ENCODE results near the gene MTFP1. TPM values are rescaled to one million over a fixed set of nuclear protein-coding genes. Genes with fewer than 3 reads are reported as not detected.

The MTFP1 gene
- total and polyA plus RNA-seq, 4 donors = 6.8 to 20.2 (median 8.8) TPM

DNA sequence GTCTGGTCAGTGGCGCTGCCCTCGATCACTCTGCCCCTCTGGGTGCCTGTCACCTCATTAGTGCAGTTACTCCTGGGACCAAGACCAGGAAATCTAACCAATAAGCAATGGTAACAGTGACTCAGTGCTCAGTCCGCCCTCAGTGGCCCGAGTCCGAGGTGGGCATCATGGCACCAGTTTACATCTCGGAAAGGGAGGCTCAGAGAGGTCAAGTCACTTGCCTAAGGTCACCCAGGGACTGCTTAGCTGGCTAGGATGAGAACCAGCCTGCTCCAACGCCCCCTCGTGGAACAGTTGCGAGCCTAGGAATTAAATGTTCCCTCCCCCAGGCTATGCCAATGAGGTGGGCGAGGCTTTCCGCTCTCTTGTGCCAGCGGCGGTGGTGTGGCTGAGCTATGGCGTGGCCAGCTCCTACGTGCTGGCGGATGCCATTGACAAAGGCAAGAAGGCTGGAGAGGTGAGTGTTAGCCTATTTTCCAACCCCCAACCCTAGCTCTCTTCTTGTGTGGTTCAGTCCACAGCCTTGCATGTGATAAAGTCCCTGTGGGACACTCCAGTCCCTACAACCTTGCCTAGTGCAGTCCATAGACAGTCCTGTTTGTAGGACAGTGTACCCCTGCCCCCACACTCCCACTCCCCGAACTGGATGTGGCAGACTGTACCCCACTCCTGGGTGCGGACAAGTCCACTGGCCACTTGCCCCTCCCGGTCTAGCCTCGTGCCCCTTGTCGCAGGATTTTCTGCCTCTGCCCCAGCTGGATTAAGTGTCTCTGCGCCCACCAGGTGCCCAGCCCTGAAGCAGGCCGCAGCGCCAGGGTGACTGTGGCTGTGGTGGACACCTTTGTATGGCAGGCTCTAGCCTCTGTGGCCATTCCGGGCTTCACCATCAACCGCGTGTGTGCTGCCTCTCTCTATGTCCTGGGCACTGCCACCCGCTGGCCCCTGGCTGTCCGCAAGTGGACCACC lies 1.1 kb downstream of the MTFP1 start:
- Histone ChIP-seq H3K27me3 (ENCODE audit: control insufficient read depth in 4 of 4, insufficient read depth in 4 of 4, low read length in 3 of 4) (no peaks in the 10 kb centered on the region), H3K27ac (ENCODE audit: low read depth in 1 of 2, low read length in 2 of 2) (peak overlapping the region; percentile 81 to 85), H3K9me3 (ENCODE audit: control insufficient read depth in 4 of 4, low read length in 3 of 4) (no peaks in the 10 kb centered on the region), H3K36me3 (ENCODE audit: control insufficient read depth in 4 of 4, insufficient read depth in 3 of 4, low read depth in 1 of 4, low read length in 3 of 4) (peaks cover 0 to 5% (median 0%) of the 10 kb centered on the region in 4 donors), H3K4me1 (ENCODE audit: control insufficient read depth in 4 of 4, insufficient read depth in 4 of 4, low read length in 3 of 4) (peaks cover 4 to 48% (median 32%) of the 10 kb centered on the region in 4 donors), H3K9ac (ENCODE audit: low read depth in 1 of 2, low read length in 2 of 2) (peak overlapping the region; percentile 25 to 46), H3K4me3 (ENCODE audit: low read depth in 1 of 3, low read length in 3 of 3) (peak overlapping the region; percentile 55 to 64 (median 60))
- WGBS = 50% methylated on average over 29 of the region's 29 CpGs
- TF ChIP-seq, protein P1, sequence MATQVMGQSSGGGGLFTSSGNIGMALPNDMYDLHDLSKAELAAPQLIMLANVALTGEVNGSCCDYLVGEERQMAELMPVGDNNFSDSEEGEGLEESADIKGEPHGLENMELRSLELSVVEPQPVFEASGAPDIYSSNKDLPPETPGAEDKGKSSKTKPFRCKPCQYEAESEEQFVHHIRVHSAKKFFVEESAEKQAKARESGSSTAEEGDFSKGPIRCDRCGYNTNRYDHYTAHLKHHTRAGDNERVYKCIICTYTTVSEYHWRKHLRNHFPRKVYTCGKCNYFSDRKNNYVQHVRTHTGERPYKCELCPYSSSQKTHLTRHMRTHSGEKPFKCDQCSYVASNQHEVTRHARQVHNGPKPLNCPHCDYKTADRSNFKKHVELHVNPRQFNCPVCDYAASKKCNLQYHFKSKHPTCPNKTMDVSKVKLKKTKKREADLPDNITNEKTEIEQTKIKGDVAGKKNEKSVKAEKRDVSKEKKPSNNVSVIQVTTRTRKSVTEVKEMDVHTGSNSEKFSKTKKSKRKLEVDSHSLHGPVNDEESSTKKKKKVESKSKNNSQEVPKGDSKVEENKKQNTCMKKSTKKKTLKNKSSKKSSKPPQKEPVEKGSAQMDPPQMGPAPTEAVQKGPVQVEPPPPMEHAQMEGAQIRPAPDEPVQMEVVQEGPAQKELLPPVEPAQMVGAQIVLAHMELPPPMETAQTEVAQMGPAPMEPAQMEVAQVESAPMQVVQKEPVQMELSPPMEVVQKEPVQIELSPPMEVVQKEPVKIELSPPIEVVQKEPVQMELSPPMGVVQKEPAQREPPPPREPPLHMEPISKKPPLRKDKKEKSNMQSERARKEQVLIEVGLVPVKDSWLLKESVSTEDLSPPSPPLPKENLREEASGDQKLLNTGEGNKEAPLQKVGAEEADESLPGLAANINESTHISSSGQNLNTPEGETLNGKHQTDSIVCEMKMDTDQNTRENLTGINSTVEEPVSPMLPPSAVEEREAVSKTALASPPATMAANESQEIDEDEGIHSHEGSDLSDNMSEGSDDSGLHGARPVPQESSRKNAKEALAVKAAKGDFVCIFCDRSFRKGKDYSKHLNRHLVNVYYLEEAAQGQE (IDR thresholded peaks at IDR 0.05) = no peak
- TF ChIP-seq FOXA2 (IDR thresholded peaks at IDR 0.05) = no peak
- no peak for TF ChIP-seq GABPA (IDR thresholded peaks at IDR 0.05 in 1 of 2, conservative IDR thresholded peaks at IDR 0.05 in 1 of 2)
- TF ChIP-seq TAF1 (conservative IDR thresholded peaks at IDR 0.05) = no peak
- TF ChIP-seq HNF4G (IDR thresholded peaks at IDR 0.05) = no peak
- TF ChIP-seq, protein P2, sequence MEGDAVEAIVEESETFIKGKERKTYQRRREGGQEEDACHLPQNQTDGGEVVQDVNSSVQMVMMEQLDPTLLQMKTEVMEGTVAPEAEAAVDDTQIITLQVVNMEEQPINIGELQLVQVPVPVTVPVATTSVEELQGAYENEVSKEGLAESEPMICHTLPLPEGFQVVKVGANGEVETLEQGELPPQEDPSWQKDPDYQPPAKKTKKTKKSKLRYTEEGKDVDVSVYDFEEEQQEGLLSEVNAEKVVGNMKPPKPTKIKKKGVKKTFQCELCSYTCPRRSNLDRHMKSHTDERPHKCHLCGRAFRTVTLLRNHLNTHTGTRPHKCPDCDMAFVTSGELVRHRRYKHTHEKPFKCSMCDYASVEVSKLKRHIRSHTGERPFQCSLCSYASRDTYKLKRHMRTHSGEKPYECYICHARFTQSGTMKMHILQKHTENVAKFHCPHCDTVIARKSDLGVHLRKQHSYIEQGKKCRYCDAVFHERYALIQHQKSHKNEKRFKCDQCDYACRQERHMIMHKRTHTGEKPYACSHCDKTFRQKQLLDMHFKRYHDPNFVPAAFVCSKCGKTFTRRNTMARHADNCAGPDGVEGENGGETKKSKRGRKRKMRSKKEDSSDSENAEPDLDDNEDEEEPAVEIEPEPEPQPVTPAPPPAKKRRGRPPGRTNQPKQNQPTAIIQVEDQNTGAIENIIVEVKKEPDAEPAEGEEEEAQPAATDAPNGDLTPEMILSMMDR (IDR thresholded peaks at IDR 0.05; ENCODE audit: low read depth, low read length, missing input control) = peak; percentile 77
- no peak for TF ChIP-seq EGR1 (IDR thresholded peaks at IDR 0.05; ENCODE audit: low read depth in 2 of 2)
- TF ChIP-seq NR2F2 (IDR thresholded peaks at IDR 0.05) = peak; percentile 78
- TF ChIP-seq, protein P3, sequence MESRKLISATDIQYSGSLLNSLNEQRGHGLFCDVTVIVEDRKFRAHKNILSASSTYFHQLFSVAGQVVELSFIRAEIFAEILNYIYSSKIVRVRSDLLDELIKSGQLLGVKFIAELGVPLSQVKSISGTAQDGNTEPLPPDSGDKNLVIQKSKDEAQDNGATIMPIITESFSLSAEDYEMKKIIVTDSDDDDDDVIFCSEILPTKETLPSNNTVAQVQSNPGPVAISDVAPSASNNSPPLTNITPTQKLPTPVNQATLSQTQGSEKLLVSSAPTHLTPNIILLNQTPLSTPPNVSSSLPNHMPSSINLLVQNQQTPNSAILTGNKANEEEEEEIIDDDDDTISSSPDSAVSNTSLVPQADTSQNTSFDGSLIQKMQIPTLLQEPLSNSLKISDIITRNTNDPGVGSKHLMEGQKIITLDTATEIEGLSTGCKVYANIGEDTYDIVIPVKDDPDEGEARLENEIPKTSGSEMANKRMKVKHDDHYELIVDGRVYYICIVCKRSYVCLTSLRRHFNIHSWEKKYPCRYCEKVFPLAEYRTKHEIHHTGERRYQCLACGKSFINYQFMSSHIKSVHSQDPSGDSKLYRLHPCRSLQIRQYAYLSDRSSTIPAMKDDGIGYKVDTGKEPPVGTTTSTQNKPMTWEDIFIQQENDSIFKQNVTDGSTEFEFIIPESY (IDR thresholded peaks at IDR 0.05) = no peak
- TF ChIP-seq JUND (IDR thresholded peaks at IDR 0.05) = no peak
- TF ChIP-seq YY1 (IDR thresholded peaks at IDR 0.05) = no peak
- TF ChIP-seq SP1 (IDR thresholded peaks at IDR 0.05) = peak; percentile 44
- TF ChIP-seq RAD21 (IDR thresholded peaks at IDR 0.05) = peak; percentile 85 to 90
- TF ChIP-seq, protein P4, sequence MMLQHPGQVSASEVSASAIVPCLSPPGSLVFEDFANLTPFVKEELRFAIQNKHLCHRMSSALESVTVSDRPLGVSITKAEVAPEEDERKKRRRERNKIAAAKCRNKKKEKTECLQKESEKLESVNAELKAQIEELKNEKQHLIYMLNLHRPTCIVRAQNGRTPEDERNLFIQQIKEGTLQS (IDR thresholded peaks at IDR 0.05) = no peak
- no peak for TF ChIP-seq FOXA1 (IDR thresholded peaks at IDR 0.05)
- TF ChIP-seq, protein P5, sequence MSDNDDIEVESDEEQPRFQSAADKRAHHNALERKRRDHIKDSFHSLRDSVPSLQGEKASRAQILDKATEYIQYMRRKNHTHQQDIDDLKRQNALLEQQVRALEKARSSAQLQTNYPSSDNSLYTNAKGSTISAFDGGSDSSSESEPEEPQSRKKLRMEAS (IDR thresholded peaks at IDR 0.05) = no peak
- peak; percentile 32 to 38 for TF ChIP-seq HNF4A (conservative IDR thresholded peaks at IDR 0.05)
- peak; percentile 60 to 87 for TF ChIP-seq RXRA (IDR thresholded peaks at IDR 0.05)
- peak; percentile 84 for DNase-seq (ENCODE audit: low spot score)

All from liver (tissue), 9 donors.